AG09319 (cell line): ENCODE measurements around the gene CPNE4.

Experiments used
- DNase-seq: peaks from one replicate; pipeline ENCODE4 v3.0.0-alpha.2; 2010; ENCODE audit warnings: low read depth; ENCODE audit errors: extremely low read depth
- CTCF ChIP-seq: IDR thresholded peaks from 2 replicates; pipeline ENCODE4 v1.5.1; 2011; ENCODE audit warnings: low read depth, mild to moderate bottlenecking, inconsistent platforms, low read length, moderate library complexity

The CPNE4 gene

GRCh38 chr3:132003685-132004084 lies 31.1 kb downstream of the CPNE4 start:
- no peak for TF ChIP-seq CTCF
- DNase-seq, result no peak

GRCh38 chr3:132001999-132002398 lies 32.8 kb downstream of the CPNE4 start:
- TF ChIP-seq CTCF, result no peak
- DNase-seq, result no peak

- no peak for DNase-seq
- no peak for TF ChIP-seq CTCF
Observed at GRCh38 chr3:132001036-132001435, 33.8 kb downstream of the CPNE4 start.

- no peak for TF ChIP-seq CTCF
- DNase-seq, result no peak
Observed at GRCh38 chr3:131998027-131998426, 36.8 kb downstream of the CPNE4 start.

GRCh38 chr3:131995891-131996290 lies 38.9 kb downstream of the CPNE4 start:
- DNase-seq, result no peak
- TF ChIP-seq CTCF, result no peak

DNA sequence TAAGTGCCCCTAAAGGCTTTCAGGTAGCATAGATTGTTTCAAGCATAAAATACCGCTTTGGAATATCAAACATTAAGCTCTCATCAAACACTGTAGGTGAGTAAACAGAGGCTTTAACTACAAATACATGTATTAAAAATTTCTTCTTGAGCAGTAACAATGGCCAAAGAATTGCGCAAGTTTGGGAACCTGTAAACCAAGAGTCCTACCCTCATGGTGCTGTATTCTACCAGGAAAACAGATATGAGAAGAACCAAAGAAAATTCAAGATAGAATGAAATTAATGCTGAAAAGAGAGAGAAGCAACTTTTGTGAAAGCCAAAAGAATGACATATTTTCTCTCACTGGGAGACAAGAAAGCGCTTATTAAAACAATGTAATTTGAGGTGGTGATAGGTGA lies 45.5 kb downstream of the CPNE4 start:
- DNase-seq, result no peak
- no peak for TF ChIP-seq CTCF

- no peak for DNase-seq
- TF ChIP-seq CTCF, result no peak
Observed at GRCh38 chr3:131988209-131988608, 46.6 kb downstream of the CPNE4 start.
